GM23338 (cell line): ENCODE data around the gene CPNE4. TPM values are rescaled to one million over a fixed set of nuclear protein-coding genes. Genes with fewer than 3 reads are reported as not detected.

ENCODE experiments used
- ATAC-seq: fragments of 200-7000 bp; cut with Tn5 transposase; 3 replicates; pipeline ENCODE4 v1.9.1; 2020
- DNase-seq: peaks from one replicate; pipeline ENCODE4 v3.0.0-alpha.2; 2015; ENCODE audit warnings: low spot score
- H2AFZ ChIP-seq: fragments of 200-600 bp; sonication (generic); 2 replicates; pipeline ENCODE4 v1.8.0; 2016; ENCODE audit warnings: antibody characterized with exemption, mild to moderate bottlenecking, moderate library complexity
- H3F3A ChIP-seq: fragments of 200-600 bp; sonication (generic); replicated peaks from 2 replicates; pipeline ENCODE4 v1.8.0; 2017; ENCODE audit warnings: antibody characterized with exemption, mixed run types, low read depth
- H3K27ac ChIP-seq: fragments of 200-600 bp; sonication (generic); 2 replicates; pipeline ENCODE4 v1.6.1; 2016; ENCODE audit warnings: low read depth
- H3K27me3 ChIP-seq: fragments of 200-600 bp; sonication (generic); 2 replicates; pipeline ENCODE4 v1.8.0; 2016; ENCODE audit warnings: mild to moderate bottlenecking, mixed run types, moderate library complexity; ENCODE audit not compliant: insufficient read depth
- H3K36me3 ChIP-seq: fragments of 200-600 bp; sonication (generic); 2 replicates; pipeline ENCODE4 v1.8.0; 2016; ENCODE audit warnings: mild to moderate bottlenecking; ENCODE audit not compliant: insufficient read depth
- H3K4me1 ChIP-seq: fragments of 200-600 bp; sonication (generic); 2 replicates; pipeline ENCODE4 v1.8.0; 2016; ENCODE audit warnings: mild to moderate bottlenecking, moderate library complexity; ENCODE audit not compliant: insufficient read depth
- H3K4me2 ChIP-seq: fragments of 200-600 bp; sonication (generic); 2 replicates; pipeline ENCODE4 v1.7.1; 2017; ENCODE audit warnings: mixed run types
- H3K4me3 ChIP-seq: fragments of 200-600 bp; sonication (generic); 2 replicates; pipeline ENCODE4 v1.6.1; 2016; ENCODE audit warnings: mixed run types
- H3K79me2 ChIP-seq: fragments of 200-600 bp; sonication (generic); replicated peaks from 2 replicates; pipeline ENCODE4 v1.8.0; 2017; ENCODE audit warnings: mild to moderate bottlenecking; ENCODE audit not compliant: insufficient read depth
- H3K9me2 ChIP-seq: fragments of 200-600 bp; sonication (generic); 2 replicates; pipeline ENCODE4 v1.8.0; 2017; ENCODE audit not compliant: insufficient read depth
- H4K20me1 ChIP-seq: fragments of 200-600 bp; sonication (generic); replicated peaks from 2 replicates; pipeline ENCODE4 v1.8.0; 2017; ENCODE audit warnings: mild to moderate bottlenecking; ENCODE audit not compliant: insufficient read depth
- H3K27ac Mint-ChIP-seq: 2 replicates; pipeline ENCODE4 v1.8.0; 2020; ENCODE audit warnings: inconsistent platforms, mild to moderate bottlenecking, moderate library complexity, mixed read lengths
- H3K27me3 Mint-ChIP-seq: 3 replicates; pipeline ENCODE4 v1.8.0; 2022; ENCODE audit warnings: low read depth, mild to moderate bottlenecking, moderate library complexity, mixed read lengths, inconsistent platforms; ENCODE audit not compliant: insufficient read depth, poor library complexity
- H3K36me3 Mint-ChIP-seq: 3 replicates; pipeline ENCODE4 v1.8.0; 2021; ENCODE audit warnings: low read depth, mild to moderate bottlenecking, inconsistent platforms, moderate library complexity, mixed read lengths
- H3K4me1 Mint-ChIP-seq: 3 replicates; pipeline ENCODE4 v1.8.0; 2020; ENCODE audit warnings: mild to moderate bottlenecking, inconsistent platforms, mixed read lengths
- H3K4me3 Mint-ChIP-seq: 3 replicates; pipeline ENCODE4 v1.8.0; 2021; ENCODE audit warnings: moderate library complexity, mild to moderate bottlenecking, inconsistent platforms, mixed read lengths
- H3K9me3 Mint-ChIP-seq: 3 replicates; pipeline ENCODE4 v1.8.0; 2020; ENCODE audit warnings: moderate library complexity, mild to moderate bottlenecking, inconsistent platforms, mixed read lengths
- EZH2 ChIP-seq: fragments of 200-600 bp; sonication (generic); IDR thresholded peaks from one replicate; pipeline ENCODE4 v1.8.0; 2017; ENCODE audit warnings: antibody characterized with exemption, mild to moderate bottlenecking, low read depth; ENCODE audit not compliant: unreplicated experiment
- JUNB ChIP-seq: IDR thresholded peaks from one replicate; pipeline ENCODE4 v1.6.1; 2016; ENCODE audit warnings: antibody characterized with exemption; ENCODE audit not compliant: unreplicated experiment
- NANOG ChIP-seq: IDR thresholded peaks from 2 replicates; pipeline ENCODE4 v1.6.1; 2016; ENCODE audit warnings: antibody characterized with exemption, borderline replicate concordance
- STAT1 ChIP-seq: IDR thresholded peaks from one replicate; pipeline ENCODE4 v1.6.1; 2016; ENCODE audit warnings: antibody characterized with exemption; ENCODE audit not compliant: unreplicated experiment
- ZNF114 ChIP-seq: fragments of 250-450 bp; sonication (Bioruptor Pico); IDR thresholded peaks from 2 replicates; pipeline ENCODE4 v1.5.0; 2020; ENCODE audit warnings: mild to moderate bottlenecking, moderate library complexity
- ZNF331 ChIP-seq: fragments of 250-450 bp; sonication (Bioruptor Pico); IDR thresholded peaks from 2 replicates; pipeline ENCODE4 v1.5.0; 2020; ENCODE audit warnings: low read depth, mild to moderate bottlenecking, moderate library complexity
- polyA plus RNA-seq: library from polyadenylated mRNA; unstranded; fragments of >200 nt; fragmentation: Nextera tagmentation; extraction: Ambion mirVana; gene quantifications from 2 replicates; pipeline ENCODE4 v1.2.1, GENCODE V29; 2016
- total RNA-seq: library from RNA; depleted of rRNA; stranded (reverse); fragments of >200 nt; shearing (Covaris generic); gene quantifications from 2 replicates; pipeline ENCODE4 v1.2.3, GENCODE V29; 2014
- TF ChIP-seq, protein P1 (sequence below): IDR thresholded peaks from 2 replicates; pipeline ENCODE4 v1.6.1; 2016; ENCODE audit warnings: antibody characterized with exemption
- TF ChIP-seq, protein P2 (sequence below): IDR thresholded peaks from one replicate; pipeline ENCODE4 v1.6.1; 2018; ENCODE audit warnings: antibody characterized with exemption; ENCODE audit not compliant: unreplicated experiment

The CPNE4 gene
- total and polyA plus RNA-seq, 2 experiments from 2014 or later = 2.0 to 6.5 TPM

GRCh38 chr3:132037056-132037455 is 2.2 kb upstream of the CPNE4 start:
- DNase-seq (no peak), ATAC-seq (no peak)
- Histone ChIP-seq H3K9me2 (no peaks in the 10 kb centered on the region), H3K4me3 (no peak overlapping the region), H2AFZ (no peak overlapping the region), H4K20me1 (no peaks in the 10 kb centered on the region; the same call in 1 of the 2 replicates), H3K27ac (no peak overlapping the region), H3K36me3 (no peaks in the 10 kb centered on the region), H3K4me2 (no peak overlapping the region), H3K4me1 (no peaks in the 10 kb centered on the region; the same call in 1 of the 2 replicates), H3K79me2 (no peaks in the 10 kb centered on the region), H3F3A (0 out of 2 replicates have a peak, but pooled peaks cover 4% of the 10 kb centered on the region), H3K27me3 (peaks cover 46% of the 10 kb centered on the region)
- Mint-ChIP-seq H3K27me3 (peaks cover 37% of the 10 kb centered on the region), H3K9me3 (no peaks in the 10 kb centered on the region), H3K36me3 (no peaks in the 10 kb centered on the region), H3K27ac (no peak overlapping the region), H3K4me1 (peaks cover 8% of the 10 kb centered on the region), H3K4me3 (no peak overlapping the region)
- TF ChIP-seq NANOG = no peak
- TF ChIP-seq, protein P1, sequence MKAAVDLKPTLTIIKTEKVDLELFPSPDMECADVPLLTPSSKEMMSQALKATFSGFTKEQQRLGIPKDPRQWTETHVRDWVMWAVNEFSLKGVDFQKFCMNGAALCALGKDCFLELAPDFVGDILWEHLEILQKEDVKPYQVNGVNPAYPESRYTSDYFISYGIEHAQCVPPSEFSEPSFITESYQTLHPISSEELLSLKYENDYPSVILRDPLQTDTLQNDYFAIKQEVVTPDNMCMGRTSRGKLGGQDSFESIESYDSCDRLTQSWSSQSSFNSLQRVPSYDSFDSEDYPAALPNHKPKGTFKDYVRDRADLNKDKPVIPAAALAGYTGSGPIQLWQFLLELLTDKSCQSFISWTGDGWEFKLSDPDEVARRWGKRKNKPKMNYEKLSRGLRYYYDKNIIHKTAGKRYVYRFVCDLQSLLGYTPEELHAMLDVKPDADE = no peak
- no peak for TF ChIP-seq JUNB

DNA sequence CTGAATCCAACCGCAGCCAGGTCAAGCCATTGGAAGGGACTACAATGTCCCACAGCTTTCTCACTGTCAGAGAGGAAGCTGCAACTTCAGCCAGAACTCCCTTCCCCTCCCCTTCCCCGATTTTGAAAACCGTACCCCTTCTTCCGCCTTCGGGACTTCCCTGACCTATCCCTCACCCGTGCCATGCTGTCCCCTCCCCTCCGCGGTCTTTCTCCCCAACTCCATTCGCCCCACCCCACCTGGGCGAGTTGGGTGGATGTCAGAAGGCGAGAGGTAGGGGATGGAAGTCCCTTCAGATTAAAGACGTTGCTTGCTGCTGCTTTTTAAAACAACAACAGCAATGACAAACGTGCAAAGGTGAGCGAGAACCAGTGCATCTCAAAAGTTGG is 723 bp downstream of the CPNE4 start:
- Mint-ChIP-seq H3K9me3 (no peaks in the 10 kb centered on the region; the same call in 2 of the 3 replicates), H3K27ac (no peak overlapping the region), H3K4me1 (peaks cover 11% of the 10 kb centered on the region), H3K27me3 (peaks cover 37% of the 10 kb centered on the region), H3K4me3 (peak overlapping the region; percentile 95), H3K36me3 (no peaks in the 10 kb centered on the region)
- DNase-seq = peak; percentile 48
- no peak for TF ChIP-seq STAT1
- TF ChIP-seq NANOG = no peak
- TF ChIP-seq, protein P1 = no peak
- TF ChIP-seq EZH2 = no peak
- TF ChIP-seq JUNB = no peak
- no peak for TF ChIP-seq ZNF331
- TF ChIP-seq, protein P2, sequence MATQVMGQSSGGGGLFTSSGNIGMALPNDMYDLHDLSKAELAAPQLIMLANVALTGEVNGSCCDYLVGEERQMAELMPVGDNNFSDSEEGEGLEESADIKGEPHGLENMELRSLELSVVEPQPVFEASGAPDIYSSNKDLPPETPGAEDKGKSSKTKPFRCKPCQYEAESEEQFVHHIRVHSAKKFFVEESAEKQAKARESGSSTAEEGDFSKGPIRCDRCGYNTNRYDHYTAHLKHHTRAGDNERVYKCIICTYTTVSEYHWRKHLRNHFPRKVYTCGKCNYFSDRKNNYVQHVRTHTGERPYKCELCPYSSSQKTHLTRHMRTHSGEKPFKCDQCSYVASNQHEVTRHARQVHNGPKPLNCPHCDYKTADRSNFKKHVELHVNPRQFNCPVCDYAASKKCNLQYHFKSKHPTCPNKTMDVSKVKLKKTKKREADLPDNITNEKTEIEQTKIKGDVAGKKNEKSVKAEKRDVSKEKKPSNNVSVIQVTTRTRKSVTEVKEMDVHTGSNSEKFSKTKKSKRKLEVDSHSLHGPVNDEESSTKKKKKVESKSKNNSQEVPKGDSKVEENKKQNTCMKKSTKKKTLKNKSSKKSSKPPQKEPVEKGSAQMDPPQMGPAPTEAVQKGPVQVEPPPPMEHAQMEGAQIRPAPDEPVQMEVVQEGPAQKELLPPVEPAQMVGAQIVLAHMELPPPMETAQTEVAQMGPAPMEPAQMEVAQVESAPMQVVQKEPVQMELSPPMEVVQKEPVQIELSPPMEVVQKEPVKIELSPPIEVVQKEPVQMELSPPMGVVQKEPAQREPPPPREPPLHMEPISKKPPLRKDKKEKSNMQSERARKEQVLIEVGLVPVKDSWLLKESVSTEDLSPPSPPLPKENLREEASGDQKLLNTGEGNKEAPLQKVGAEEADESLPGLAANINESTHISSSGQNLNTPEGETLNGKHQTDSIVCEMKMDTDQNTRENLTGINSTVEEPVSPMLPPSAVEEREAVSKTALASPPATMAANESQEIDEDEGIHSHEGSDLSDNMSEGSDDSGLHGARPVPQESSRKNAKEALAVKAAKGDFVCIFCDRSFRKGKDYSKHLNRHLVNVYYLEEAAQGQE = no peak
- no peak for TF ChIP-seq ZNF114 (CRISPR knock-in tag)
- Histone ChIP-seq H2AFZ (peak overlapping the region; percentile 100), H3K79me2 (no peaks in the 10 kb centered on the region), H4K20me1 (no peaks in the 10 kb centered on the region; the same call in 1 of the 2 replicates), H3K27ac (no peak overlapping the region), H3K4me3 (peak overlapping the region; percentile 80), H3K36me3 (no peaks in the 10 kb centered on the region), H3F3A (0 out of 2 replicates have a peak, but pooled peaks cover 4% of the 10 kb centered on the region), H3K4me1 (no peaks in the 10 kb centered on the region; the same call in 1 of the 2 replicates), H3K4me2 (peak overlapping the region; percentile 95), H3K27me3 (peaks cover 52% of the 10 kb centered on the region), H3K9me2 (no peaks in the 10 kb centered on the region)
- peak; percentile 21 for ATAC-seq
